Upper lobe of left lung (tissue), 4 donors: ENCODE results near the gene PPM1J.

ENCODE experiments used
- CTCF ChIP-seq, 6 experiments: fragments of 450-650 bp in 4 of 6; fragments of 200-600 bp in 2 of 6; sonication (generic) in 2 of 6; IDR thresholded peaks; one replicate each; pipeline ENCODE4 v1.5.1; 2016 to 2019; ENCODE audit warnings: antibody characterized with exemption in 6 of 6
- POLR2A ChIP-seq, 4 donors: fragments of 450-650 bp; IDR thresholded peaks; one replicate each; pipeline ENCODE4 v1.5.1; 2016 to 2017; ENCODE audit warnings: antibody characterized with exemption in 4 of 4, mild to moderate bottlenecking in 2 of 4

- no peak for TF ChIP-seq CTCF (IDR thresholded peaks at IDR 0.05)
- TF ChIP-seq POLR2A (IDR thresholded peaks at IDR 0.05) = no peak
These were observed 6.9 kb upstream of the PPM1J start for GRCh38 chr1:112721966-112722524.
